H1 (cell line): ENCODE data around the gene TSR1. TPM values are rescaled to one million over a fixed set of nuclear protein-coding genes. Genes with fewer than 3 reads are reported as not detected.

ENCODE experiments used
- CTCF ChIA-PET: fragments of 300-600 bp; sonication (Branson Sonifier 250); formaldehyde crosslinking; loops from one replicate; lab custom pipeline; 2021; ENCODE audit not compliant: partially characterized antibody; lab: Charles Lee
- POLR2A ChIA-PET: fragments of 300-600 bp; sonication (Branson Sonifier 250); formaldehyde crosslinking; loops from one replicate; lab custom pipeline; 2021; ENCODE audit warnings: inconsistent platforms; ENCODE audit not compliant: partially characterized antibody; lab: Charles Lee
- DNase-seq, 2 experiments: peaks; one replicate each; pipeline versions ENCODE4 v3.0.0 to v3.0.0-alpha.2; 2010 to 2022; ENCODE audit warnings: low spot score in 2 of 2, low read depth in 1 of 2, mixed read lengths in 1 of 2
- FAIRE-seq: peaks from 2 replicates; lab custom pipeline; 2011; peaks lifted over from hg19 to GRCh38; lab: Jason Lieb, UNC
- H2AFZ ChIP-seq: 2 replicates; pipeline ENCODE4 v1.8.1; 2012; ENCODE audit warnings: low read length, inconsistent platforms
- H2AK5ac ChIP-seq: 2 replicates; pipeline ENCODE4 v1.6.1; 2013; ENCODE audit warnings: low read depth, low read length
- H2BK120ac ChIP-seq: replicated peaks from 2 replicates; pipeline ENCODE3; 2013; ENCODE audit warnings: low read depth, low read length, inconsistent platforms
- H2BK12ac ChIP-seq: 2 replicates; pipeline ENCODE4 v1.6.1; 2013; ENCODE audit warnings: low read depth, low read length
- H2BK15ac ChIP-seq: 2 replicates; pipeline ENCODE4 v1.6.1; 2013; ENCODE audit warnings: low read length
- H2BK20ac ChIP-seq: 2 replicates; pipeline ENCODE4 v1.6.1; 2013; ENCODE audit warnings: low read length
- H2BK5ac ChIP-seq: 2 replicates; pipeline ENCODE4 v1.6.1; 2013; ENCODE audit warnings: low read depth, low read length
- H3K14ac ChIP-seq: 2 replicates; pipeline ENCODE4 v1.6.1; 2013; ENCODE audit warnings: inconsistent platforms; ENCODE audit not compliant: insufficient read length
- H3K18ac ChIP-seq: 2 replicates; pipeline ENCODE4 v1.6.1; 2013; ENCODE audit warnings: low read length; ENCODE audit errors: extremely low read depth
- H3K23ac ChIP-seq: 2 replicates; pipeline ENCODE4 v1.6.1; 2013; ENCODE audit warnings: inconsistent platforms; ENCODE audit not compliant: insufficient read length
- H3K23me2 ChIP-seq: 2 replicates; pipeline ENCODE4 v1.6.1; 2013; ENCODE audit warnings: low read depth, low read length
- H3K27ac ChIP-seq: 2 replicates; pipeline ENCODE4 v1.6.1; 2011; ENCODE audit warnings: low read depth, low read length, inconsistent platforms
- H3K27me3 ChIP-seq, 4 experiments: replicated peaks in 1 of 4; 1 replicate in 1 of 4; 2 replicates in 3 of 4; pipeline versions ENCODE4 v1.6.1 to v1.8.1; 2011 to 2013; ENCODE audit warnings: low read length in 3 of 4, mild to moderate bottlenecking in 3 of 4, inconsistent platforms in 2 of 4, mixed read lengths in 2 of 4, moderate library complexity in 1 of 4; ENCODE audit not compliant: control insufficient read depth in 3 of 4, insufficient read depth in 3 of 4; ENCODE audit errors: extremely low read depth in 1 of 4
- H3K36me3 ChIP-seq, 4 experiments: 2 replicates each; pipeline versions ENCODE4 v1.6.1 to v1.8.1; 2011 to 2013; ENCODE audit warnings: mild to moderate bottlenecking in 4 of 4, low read length in 3 of 4, moderate library complexity in 2 of 4, control low read depth in 1 of 4, inconsistent platforms in 1 of 4; ENCODE audit not compliant: insufficient read depth in 4 of 4, control insufficient read depth in 2 of 4
- H3K4ac ChIP-seq: replicated peaks from 2 replicates; pipeline ENCODE3; 2013; ENCODE audit warnings: low read length, low read depth, mixed read lengths, inconsistent platforms; ENCODE audit not compliant: insufficient read length
- H3K4me1 ChIP-seq, 4 experiments: replicated peaks in 1 of 4; 1 replicate in 1 of 4; 2 replicates in 3 of 4; pipeline versions ENCODE4 v1.6.1 to v1.8.1; 2011 to 2013; ENCODE audit warnings: low read length in 3 of 4, inconsistent platforms in 2 of 4, mixed read lengths in 1 of 4; ENCODE audit not compliant: insufficient read depth in 4 of 4, control insufficient read depth in 3 of 4
- H3K4me2 ChIP-seq, 2 experiments: 2 replicates each; pipeline versions ENCODE4 v1.6.1 to v1.8.1; 2011 to 2013; ENCODE audit warnings: low read depth in 2 of 2, low read length in 2 of 2, control low read depth in 1 of 2, inconsistent platforms in 1 of 2, mild to moderate bottlenecking in 1 of 2; ENCODE audit not compliant: insufficient read depth in 1 of 2
- H3K4me3 ChIP-seq, 4 experiments: fragments of 200-600, 300-600 bp in 1 of 4; sonication (generic), shearing (Covaris generic), sonication (Bioruptor Twin) in 1 of 4; 2 replicates each; pipeline versions ENCODE4 v1.5.1 to v1.8.1; 2011 to 2016; ENCODE audit warnings: low read length in 4 of 4, low read depth in 3 of 4, control low read depth in 2 of 4, inconsistent platforms in 2 of 4, mild to moderate bottlenecking in 2 of 4, mixed read lengths in 1 of 4, moderate library complexity in 1 of 4; ENCODE audit not compliant: insufficient read depth in 2 of 4; ENCODE audit errors: extremely low read depth in 1 of 4
- H3K56ac ChIP-seq: replicated peaks from 2 replicates; pipeline ENCODE3; 2013; ENCODE audit warnings: low read depth, mild to moderate bottlenecking, mixed read lengths, low read length, inconsistent platforms; ENCODE audit not compliant: insufficient read length
- H3K79me1 ChIP-seq: 2 replicates; pipeline ENCODE4 v1.6.1; 2013; ENCODE audit warnings: low read depth, low read length, control low read depth
- H3K79me2 ChIP-seq, 2 experiments: 2 replicates each; pipeline versions ENCODE4 v1.6.1 to v1.8.1; 2012 to 2013; ENCODE audit warnings: low read length in 2 of 2, mild to moderate bottlenecking in 2 of 2, inconsistent platforms in 1 of 2; ENCODE audit not compliant: insufficient read depth in 2 of 2, control insufficient read depth in 1 of 2
- H3K9ac ChIP-seq, 4 experiments: replicated peaks in 1 of 4; 1 replicate in 1 of 4; 2 replicates in 3 of 4; pipeline versions ENCODE4 v1.6.1 to v1.8.1; 2011 to 2013; ENCODE audit warnings: low read depth in 3 of 4, low read length in 3 of 4, control low read depth in 2 of 4, mild to moderate bottlenecking in 2 of 4, moderate library complexity in 2 of 4, inconsistent platforms in 1 of 4; ENCODE audit errors: extremely low read depth in 1 of 4
- H3K9me3 ChIP-seq, 2 experiments: 2 replicates each; pipeline versions ENCODE4 v1.6.1 to v1.8.1; 2012 to 2013; ENCODE audit warnings: mild to moderate bottlenecking in 2 of 2, moderate library complexity in 2 of 2, control low read depth in 1 of 2, inconsistent platforms in 1 of 2, low read depth in 1 of 2, low read length in 1 of 2, mixed read lengths in 1 of 2; ENCODE audit not compliant: insufficient read depth in 2 of 2
- H4K20me1 ChIP-seq, 2 experiments: replicated peaks in 1 of 2; 2 replicates each; pipeline versions ENCODE3 to v1.8.1; 2011 to 2013; ENCODE audit warnings: inconsistent platforms in 2 of 2, low read length in 2 of 2, mild to moderate bottlenecking in 1 of 2; ENCODE audit not compliant: insufficient read depth in 2 of 2, control insufficient read depth in 1 of 2
- H4K5ac ChIP-seq: 2 replicates; pipeline ENCODE4 v1.6.1; 2013; ENCODE audit warnings: low read length, low read depth, mixed read lengths, inconsistent platforms; ENCODE audit not compliant: insufficient read length
- H4K8ac ChIP-seq: 2 replicates; pipeline ENCODE4 v1.8.0; 2013; ENCODE audit warnings: mild to moderate bottlenecking, moderate library complexity, low read length, inconsistent platforms; ENCODE audit not compliant: insufficient read depth; ENCODE audit errors: extremely low read depth
- H4K91ac ChIP-seq: replicated peaks from 2 replicates; pipeline ENCODE3; 2013; ENCODE audit warnings: low read length, mixed read lengths, inconsistent platforms; ENCODE audit not compliant: insufficient read length
- CHD2 ChIP-seq: IDR thresholded peaks from 2 replicates; pipeline ENCODE4 v1.6.1; 2012; ENCODE audit warnings: low read length, improper control_type of control experiment
- CTCF ChIP-seq, 3 experiments: IDR thresholded peaks; 1 replicate in 2 of 3; 2 replicates in 1 of 3; pipeline versions ENCODE4 v1.5.1 to v1.6.1; 2011; ENCODE audit warnings: low read length in 3 of 3, mild to moderate bottlenecking in 3 of 3, inconsistent platforms in 2 of 3, low read depth in 1 of 3, moderate library complexity in 1 of 3; ENCODE audit not compliant: insufficient read depth in 1 of 3; ENCODE audit errors: control extremely low read depth in 1 of 3
- EZH2 ChIP-seq: fragments of 200-600 bp; sonication (generic); IDR thresholded peaks from 2 replicates; pipeline ENCODE4 v1.7.1; 2012; ENCODE audit warnings: low read depth, mild to moderate bottlenecking, moderate library complexity, low read length, inconsistent platforms; ENCODE audit not compliant: severe bottlenecking
- HDAC6 ChIP-seq: IDR thresholded peaks from one replicate; pipeline ENCODE4 v1.7.1; 2012; ENCODE audit warnings: low read depth, mild to moderate bottlenecking, inconsistent platforms, low read length, moderate library complexity
- JUND ChIP-seq: IDR thresholded peaks from 2 replicates; pipeline ENCODE4 v1.6.1; 2011; ENCODE audit warnings: mild to moderate bottlenecking, improper control_type of control experiment, low read length
- RFX5 ChIP-seq: IDR thresholded peaks from 2 replicates; pipeline ENCODE4 v1.6.1; 2011; ENCODE audit warnings: low read depth, low read length, improper control_type of control experiment, borderline replicate concordance
- SAP30 ChIP-seq: fragments of 300-600 bp; sonication (generic); IDR thresholded peaks from 2 replicates; pipeline ENCODE4 v1.7.1; 2012; ENCODE audit warnings: low read length, moderate library complexity, mild to moderate bottlenecking, inconsistent platforms; ENCODE audit not compliant: insufficient read depth, insufficient replicate concordance
- SRF ChIP-seq: IDR thresholded peaks from 2 replicates; pipeline ENCODE4 v1.6.1; 2011; ENCODE audit warnings: mild to moderate bottlenecking, low read depth, low read length, moderate library complexity
- TCF12 ChIP-seq: IDR thresholded peaks from 2 replicates; pipeline ENCODE4 v1.6.1; 2011; ENCODE audit warnings: low read depth, mild to moderate bottlenecking, low read length
- WGBS, 2 experiments: shearing (Covaris generic) in 1 of 2; methylation state at CpG; one replicate each; pipeline versions ENCODE4 v1.1.6 to v1.1.7; 2013 to 2015; ENCODE audit warnings: low lambda C conversion rate in 2 of 2, mixed read lengths in 2 of 2, inconsistent platforms in 1 of 2, low coverage in 1 of 2, missing lambda C conversion rate in 1 of 2; ENCODE audit not compliant: insufficient replicate concordance in 2 of 2, insufficient coverage in 1 of 2, insufficient read length in 1 of 2; ENCODE audit errors: extremely low coverage in 1 of 2, missing lambda C conversion rate in 1 of 2; 5-methylcytosine and 5-hydroxymethylcytosine counted together
- polyA plus RNA-seq, 7 experiments: library from polyadenylated mRNA; depleted of rRNA in 3 of 7; stranded (reverse) in 5 of 7; unstranded in 2 of 7; fragments of >200 nt in 5 of 7; fragments of 200-250 nt in 2 of 7; gene quantifications; 1 replicate in 5 of 7; 2 replicates in 1 of 7; 4 replicates in 1 of 7; pipeline versions ENCODE4 v1.2.1 to v1.2.3, GENCODE V29; 2011 to 2013; ENCODE audit warnings: missing spikeins in 2 of 7, mixed read lengths in 2 of 7
- total RNA-seq: library from RNA; stranded (reverse); fragmentation: NEBNext Ultra II Directional; extraction: Animal tissue kit (Norgen Biotek cat#: 25700); gene quantifications from 2 replicates; pipeline ENCODE4 v1.2.1, GENCODE V29; 2021

TSR1 gene
- total and polyA plus RNA-seq, 2 of the 8 experiments (the other 6 are each of a cell fraction or from before 2014, with no cell fraction given): 14.5 to 69.7 TPM

- TF ChIP-seq EZH2 (no peak), HDAC6 (no peak), RFX5 (no peak), TCF12 (no peak), CHD2 (no peak), CTCF (IDR thresholded peaks at IDR 0.05; ENCODE audit: control extremely low read depth in 1 of 3, insufficient read depth in 1 of 3, low read depth in 1 of 3, low read length in 3 of 3) (no peak), SAP30 (no peak), SRF (no peak), JUND (no peak)
These were observed 35.2 kb upstream of the TSR1 start for GRCh38 chr17:2371183-2372130.

More at GRCh38 chr17:2371183-2372130, 35.2 kb upstream of the TSR1 start:
- FAIRE-seq (no peak), DNase-seq (no peak)
- H3K9ac ChIP-seq: no peak overlapping the region
- H2BK20ac ChIP-seq: no peak overlapping the region
- H3K79me2 ChIP-seq: no peaks in the 10 kb centered on the region
- H3K56ac ChIP-seq: no peak overlapping the region
- H4K91ac ChIP-seq: no peak overlapping the region
- H3K23me2 ChIP-seq: no peaks in the 10 kb centered on the region
- no peak overlapping the region for H2BK120ac ChIP-seq
- CTCF ChIA-PET: interaction anchor here (1.5 to 13.4 kb wide), 6 partner anchors 10 to 45 kb away, joined by 8 to 209 read pairs (median 22); no protein-coding TSS in a partner anchor
- H4K5ac ChIP-seq: no peak overlapping the region
- H3K4me3 ChIP-seq: no peak overlapping the region
- no peak overlapping the region for H2BK15ac ChIP-seq
- POLR2A ChIA-PET: interaction anchor here (0.8 to 5.7 kb wide), 6 partner anchors 11 to 45 kb away, joined by 3 to 34 read pairs (median 5); partner anchors contain the start of genes SGSM2 and TSR1
- no peak overlapping the region for H4K8ac ChIP-seq
- H3K4ac ChIP-seq: no peak overlapping the region
- peaks cover 2 to 3% of the 10 kb centered on the region in 2 experiments for H4K20me1 ChIP-seq
- H2AFZ ChIP-seq: no peak overlapping the region
- no peaks in the 10 kb centered on the region for H3K9me3 ChIP-seq
- no peak overlapping the region for H2BK12ac ChIP-seq
- H2BK5ac ChIP-seq: no peak overlapping the region
- H3K14ac ChIP-seq: no peak overlapping the region
- H3K4me2 ChIP-seq: no peak overlapping the region
- H3K27ac ChIP-seq: no peak overlapping the region
- H2AK5ac ChIP-seq: no peak overlapping the region
- H3K27me3 ChIP-seq: no peaks in the 10 kb centered on the region
- no peak overlapping the region for H3K18ac ChIP-seq
- no peaks in the 10 kb centered on the region for H3K79me1 ChIP-seq
- 96% methylated on average over 28 of the region's 30 CpGs; no CpG with 5 or more reads in 1 of the 2 experiments for whole genome bisulfite sequencing, 2 experiments
- peaks cover 0 to 12% (median 5%) of the 10 kb centered on the region in 4 experiments; a peak in 3 of 7 replicates for H3K4me1 ChIP-seq
- H3K23ac ChIP-seq: no peak overlapping the region
- H3K36me3 ChIP-seq: peaks cover 0 to 13% (median 5%) of the 10 kb centered on the region in 4 experiments; a peak in 3 of 8 replicates
